Skeletal muscle satellite cell (primary cell): ENCODE data around the gene WEE2.
"Not testable (repeated sequence)": the region's sequence is repeated elsewhere in the genome, so short reads cannot be mapped to it uniquely, and the experiment has no call there.

Experiments
- H3K27me3 ChIP-seq: 2 replicates; pipeline ENCODE4 v1.7.0; 2013; ENCODE audit warnings: low read length; ENCODE audit not compliant: control insufficient read depth, insufficient read depth
- H3K36me3 ChIP-seq: 2 replicates; pipeline ENCODE4 v1.7.0; 2013; ENCODE audit warnings: mild to moderate bottlenecking, control low read depth, low read length; ENCODE audit not compliant: insufficient read depth
- H3K4me1 ChIP-seq: 2 replicates; pipeline ENCODE4 v1.7.0; 2013; ENCODE audit warnings: low read length; ENCODE audit not compliant: control insufficient read depth, insufficient read depth
- H3K4me2 ChIP-seq: 2 replicates; pipeline ENCODE4 v1.7.0; 2013; ENCODE audit warnings: mild to moderate bottlenecking, low read length
- H3K4me3 ChIP-seq: 2 replicates; pipeline ENCODE4 v1.7.0; 2013; ENCODE audit warnings: low read length
- H3K9ac ChIP-seq: 2 replicates; pipeline ENCODE4 v1.7.0; 2013; ENCODE audit warnings: mild to moderate bottlenecking, low read depth, low read length, moderate library complexity
- H3K9me3 ChIP-seq: replicated peaks from 2 replicates; pipeline ENCODE4 v1.7.0; 2013; ENCODE audit warnings: mild to moderate bottlenecking, control low read depth, low read length

The WEE2 gene

GRCh38 chr7:141674702-141675101 lies 33.5 kb upstream of the WEE2 start:
- H3K4me3 ChIP-seq = no peak overlapping the region
- H3K27me3 ChIP-seq = no peaks in the 10 kb centered on the region
- H3K4me1 ChIP-seq = no peaks in the 10 kb centered on the region
- no peak overlapping the region for H3K9ac ChIP-seq
- H3K4me2 ChIP-seq = no peak overlapping the region
- H3K9me3 ChIP-seq = no peaks in the 10 kb centered on the region
- no peaks in the 10 kb centered on the region for H3K36me3 ChIP-seq

- no peaks in the 10 kb centered on the region for H3K9me3 ChIP-seq
- no peak overlapping the region for H3K9ac ChIP-seq
- H3K36me3 ChIP-seq = no peaks in the 10 kb centered on the region
- H3K4me1 ChIP-seq = no peaks in the 10 kb centered on the region
- H3K4me3 ChIP-seq = no peak overlapping the region
- no peaks in the 10 kb centered on the region for H3K27me3 ChIP-seq
- no peak overlapping the region for H3K4me2 ChIP-seq
Observed at GRCh38 chr7:141675436-141676215, 32.5 kb upstream of the WEE2 start.

- Histone ChIP-seq H3K9ac (no peak overlapping the region), H3K36me3 (peaks cover 3% of the 10 kb centered on the region), H3K4me1 (no peaks in the 10 kb centered on the region), H3K4me2 (no peak overlapping the region), H3K9me3 (no peaks in the 10 kb centered on the region), H3K4me3 (no peak overlapping the region), H3K27me3 (no peaks in the 10 kb centered on the region)
Observed at GRCh38 chr7:141676618-141677017, 31.5 kb upstream of the WEE2 start.

GRCh38 chr7:141679014-141679413 lies 29.1 kb upstream of the WEE2 start:
- H3K4me2 ChIP-seq = no peak overlapping the region
- peaks cover 3% of the 10 kb centered on the region for H3K36me3 ChIP-seq
- no peak overlapping the region for H3K9ac ChIP-seq
- no peaks in the 10 kb centered on the region for H3K4me1 ChIP-seq
- no peak overlapping the region for H3K4me3 ChIP-seq
- no peaks in the 10 kb centered on the region for H3K27me3 ChIP-seq
- no peaks in the 10 kb centered on the region for H3K9me3 ChIP-seq

- Histone ChIP-seq H3K4me3 (no peak overlapping the region), H3K27me3 (no peaks in the 10 kb centered on the region), H3K9me3 (no peaks in the 10 kb centered on the region), H3K4me2 (peak overlapping the region; percentile 41), H3K9ac (no peak overlapping the region), H3K4me1 (peaks cover 8% of the 10 kb centered on the region), H3K36me3 (peaks cover 3% of the 10 kb centered on the region)
Observed at GRCh38 chr7:141685285-141686023, 22.7 kb upstream of the WEE2 start.

- no peaks in the 10 kb centered on the region for H3K36me3 ChIP-seq
- H3K4me3 ChIP-seq = no peak overlapping the region
- H3K9me3 ChIP-seq = no peaks in the 10 kb centered on the region
- no peak overlapping the region for H3K4me2 ChIP-seq
- no peak overlapping the region for H3K9ac ChIP-seq
- peaks cover 8% of the 10 kb centered on the region for H3K4me1 ChIP-seq
- H3K27me3 ChIP-seq = no peaks in the 10 kb centered on the region
Observed at GRCh38 chr7:141686074-141686473, 22.1 kb upstream of the WEE2 start.

- Histone ChIP-seq H3K4me3 (no peak overlapping the region), H3K4me2 (no peak overlapping the region), H3K9ac (no peak overlapping the region), H3K27me3 (no peaks in the 10 kb centered on the region), H3K4me1 (peaks cover 8% of the 10 kb centered on the region), H3K36me3 (no peaks in the 10 kb centered on the region), H3K9me3 (no peaks in the 10 kb centered on the region)
Observed at GRCh38 chr7:141686670-141687069, 21.5 kb upstream of the WEE2 start.

- Histone ChIP-seq H3K9me3 (no peaks in the 10 kb centered on the region), H3K4me1 (peaks cover 8% of the 10 kb centered on the region), H3K36me3 (no peaks in the 10 kb centered on the region), H3K9ac (no peak overlapping the region), H3K4me2 (no peak overlapping the region), H3K4me3 (no peak overlapping the region), H3K27me3 (no peaks in the 10 kb centered on the region)
Observed at GRCh38 chr7:141688043-141688442, 20.1 kb upstream of the WEE2 start.

GRCh38 chr7:141689072-141689825 lies 18.9 kb upstream of the WEE2 start:
- not testable (repeated sequence) for H3K4me3 ChIP-seq, H3K36me3 ChIP-seq, H3K27me3 ChIP-seq, H3K4me2 ChIP-seq, H3K9ac ChIP-seq, H3K4me1 ChIP-seq, H3K9me3 ChIP-seq

- no peak overlapping the region for H3K4me3 ChIP-seq
- H3K36me3 ChIP-seq = no peaks in the 10 kb centered on the region
- H3K27me3 ChIP-seq = no peaks in the 10 kb centered on the region
- H3K4me1 ChIP-seq = no peaks in the 10 kb centered on the region
- no peak overlapping the region for H3K9ac ChIP-seq
- no peaks in the 10 kb centered on the region for H3K9me3 ChIP-seq
- H3K4me2 ChIP-seq = no peak overlapping the region
Observed at GRCh38 chr7:141691540-141691939, 16.6 kb upstream of the WEE2 start.

- no peaks in the 10 kb centered on the region for H3K4me1 ChIP-seq
- no peak overlapping the region for H3K9ac ChIP-seq
- H3K9me3 ChIP-seq = no peaks in the 10 kb centered on the region
- no peaks in the 10 kb centered on the region for H3K36me3 ChIP-seq
- no peak overlapping the region for H3K4me3 ChIP-seq
- no peaks in the 10 kb centered on the region for H3K27me3 ChIP-seq
- H3K4me2 ChIP-seq = no peak overlapping the region
Observed at GRCh38 chr7:141691961-141692360, 16.2 kb upstream of the WEE2 start.
